SH-SY5Y (cell line): ENCODE results near the gene ENAH.

Source experiments
- GATA2 ChIP-seq: IDR thresholded peaks from 2 replicates; pipeline ENCODE4 v1.6.1; 2011; ENCODE audit warnings: mild to moderate bottlenecking, low read depth, low read length
- GATA3 ChIP-seq: IDR thresholded peaks from 2 replicates; pipeline ENCODE4 v1.6.1; 2011; ENCODE audit warnings: low read depth, mild to moderate bottlenecking, low read length, moderate library complexity

GRCh38 chr1:225529726-225530125 lies 123.2 kb downstream of the ENAH start:
- TF ChIP-seq GATA2 (no peak), GATA3 (no peak)
